H1 (cell line): ENCODE results near the gene LIN28A. TPM values are rescaled to one million over a fixed set of nuclear protein-coding genes. Genes with fewer than 3 reads are reported as not detected.

Experiments used
- JUN ChIP-seq: IDR thresholded peaks from 2 replicates; pipeline ENCODE4 v1.6.1; 2011; ENCODE audit warnings: low read depth, mild to moderate bottlenecking, improper control_type of control experiment, low read length
- KDM1A ChIP-seq: fragments of 200-600, 300-600 bp; sonication (generic); IDR thresholded peaks from 2 replicates; pipeline ENCODE4 v1.7.1; 2016; ENCODE audit warnings: mild to moderate bottlenecking, low read length, borderline replicate concordance
- SP1 ChIP-seq: IDR thresholded peaks from 2 replicates; pipeline ENCODE4 v1.6.1; 2011; ENCODE audit warnings: low read depth, low read length
- ZNF274 ChIP-seq: IDR thresholded peaks from 2 replicates; pipeline ENCODE4 v1.7.0; 2012; ENCODE audit warnings: low read length, borderline replicate concordance; ENCODE audit errors: extremely low read depth
- polyA plus RNA-seq, 7 experiments: library from polyadenylated mRNA; depleted of rRNA in 3 of 7; stranded (reverse) in 5 of 7; unstranded in 2 of 7; fragments of >200 nt in 5 of 7; fragments of 200-250 nt in 2 of 7; gene quantifications; 1 replicate in 5 of 7; 2 replicates in 1 of 7; 4 replicates in 1 of 7; pipeline versions ENCODE4 v1.2.1 to v1.2.3, GENCODE V29; 2011 to 2013; ENCODE audit warnings: missing spikeins in 2 of 7, mixed read lengths in 2 of 7
- total RNA-seq: library from RNA; stranded (reverse); fragmentation: NEBNext Ultra II Directional; extraction: Animal tissue kit (Norgen Biotek cat#: 25700); gene quantifications from 2 replicates; pipeline ENCODE4 v1.2.1, GENCODE V29; 2021

Gene LIN28A
- total and polyA plus RNA-seq, 2 of the 8 experiments (the other 6 are each of a cell fraction or from before 2014, with no cell fraction given), result 403 to 1,486 TPM

DNA sequence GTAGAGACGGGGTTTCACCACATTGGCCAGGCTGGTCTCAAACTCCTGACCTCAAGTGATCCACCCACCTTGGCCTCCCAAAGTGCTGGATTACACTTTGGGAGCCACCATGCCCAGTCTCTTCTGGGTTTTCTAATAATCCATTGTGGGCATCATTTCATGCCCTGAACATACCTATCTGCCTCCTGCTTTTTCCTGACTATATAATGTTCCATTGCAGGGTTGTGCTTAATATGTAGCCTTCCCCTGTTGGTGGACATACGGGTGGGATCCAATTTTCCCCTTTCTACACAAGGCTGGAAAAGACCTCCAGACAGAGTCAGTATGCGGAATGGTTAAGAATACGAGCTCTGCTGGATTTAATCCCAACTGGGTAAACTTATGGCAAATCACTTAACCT lies 34.6 kb upstream of the LIN28A start (continued):
- TF ChIP-seq ZNF274 (no peak), KDM1A (no peak), SP1 (no peak), JUN (no peak)
- TF ChIP-seq, all 59 proteins: peak for 0
